ENCODE measurements around the gene MCOLN2.

MCOLN2 gene

DNA sequence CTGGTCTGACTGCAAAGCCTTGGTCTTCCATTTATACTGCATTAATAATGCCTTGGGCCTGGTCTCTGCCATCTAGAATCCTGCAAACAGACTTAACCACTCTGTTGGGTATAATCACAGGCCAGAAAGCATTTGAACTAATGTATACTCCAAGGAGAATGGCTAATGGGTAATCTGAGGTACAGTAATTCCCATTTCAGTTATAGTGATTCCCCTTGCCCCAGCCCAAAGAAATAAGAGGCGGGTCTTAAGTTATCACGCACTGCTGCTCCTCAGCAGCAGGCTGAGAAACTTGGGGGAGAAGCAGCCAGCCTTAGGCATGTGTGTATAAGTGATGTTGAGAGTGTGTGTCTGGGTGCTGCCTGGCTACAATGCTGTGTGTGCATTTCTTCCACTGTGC lies 106.3 kb downstream of the MCOLN2 start:
- no peak for DNase-seq

GRCh38 chr1:84889437-84889836 lies 107.5 kb downstream of the MCOLN2 start:
- DNase-seq = no peak

- peak; percentile 24 for DNase-seq
Measured at GRCh38 chr1:84888753-84889152, 108.2 kb downstream of the MCOLN2 start.

- no peak for DNase-seq
Measured at GRCh38 chr1:84887261-84887934, 109.5 kb downstream of the MCOLN2 start.

- no peak for DNase-seq
Measured at GRCh38 chr1:84885469-84885868, 111.4 kb downstream of the MCOLN2 start.

DNA sequence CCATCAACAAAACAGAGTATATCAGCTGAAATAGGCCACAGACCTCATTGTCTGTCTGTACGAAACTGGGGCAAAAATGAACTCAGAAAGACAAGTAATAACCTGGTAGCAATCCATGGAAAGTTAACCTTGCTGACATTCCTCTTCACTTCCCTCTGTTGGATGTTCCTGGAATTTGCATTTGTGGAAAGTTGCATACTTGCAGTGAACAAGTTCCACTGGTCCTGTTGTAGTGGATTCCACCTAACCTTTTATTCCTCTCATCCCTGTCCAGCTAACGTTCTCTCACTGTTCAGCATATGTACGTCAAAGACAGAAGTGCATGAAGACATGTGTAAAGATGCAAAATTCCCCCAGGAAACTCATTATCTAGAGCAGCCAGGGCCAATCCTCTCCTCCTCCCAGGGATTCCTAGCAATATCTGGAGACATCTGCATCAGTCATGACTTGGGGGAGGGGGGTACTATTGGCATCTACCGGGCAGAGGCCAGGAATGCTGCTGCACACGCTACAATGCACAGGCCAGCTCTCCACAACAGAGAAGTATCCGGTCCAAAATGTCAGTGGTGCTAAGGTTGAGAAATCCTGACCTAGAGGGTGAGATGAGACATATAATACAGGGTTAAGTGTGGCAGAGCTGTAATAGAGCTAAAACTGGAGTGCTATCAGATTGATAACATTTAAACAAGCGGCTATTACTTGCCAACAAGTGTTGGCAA lies 112.1 kb downstream of the MCOLN2 start:
- DNase-seq = no peak

- no peak for DNase-seq
Measured at GRCh38 chr1:84883286-84883685, 113.6 kb downstream of the MCOLN2 start.

- no peak for DNase-seq
Measured at GRCh38 chr1:84877592-84877991, 119.3 kb downstream of the MCOLN2 start.

DNA sequence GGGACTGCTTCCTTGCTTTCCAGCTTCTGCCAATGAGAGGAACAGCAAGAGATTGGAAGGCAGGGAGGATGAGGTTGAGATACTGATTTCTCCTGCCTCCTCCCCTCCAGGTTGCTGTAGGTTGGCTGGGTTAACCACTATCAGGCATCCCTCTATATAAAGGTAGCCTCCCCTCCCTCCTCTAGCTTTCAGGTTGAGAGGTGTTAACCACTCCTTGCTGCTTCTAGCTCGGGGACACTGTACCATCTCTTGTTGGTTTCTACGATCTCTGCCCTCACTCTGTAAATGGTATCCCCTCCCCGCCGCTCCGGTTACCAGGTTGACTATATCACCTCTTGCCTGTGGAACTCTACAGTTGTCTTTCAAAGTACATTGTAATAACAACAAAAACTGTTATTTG lies 120.6 kb downstream of the MCOLN2 start:
- DNase-seq = no peak

All from activated T-cell treated with anti-CD3 and anti-CD28 coated beads, Interleukin-2, amount 50 U/mL, for 1 hour (primary cell).